HG03039 (cell line): ENCODE data around the gene CFAP61.

ENCODE experiments used
- ATAC-seq: cut with Tn5 transposase; IDR thresholded peaks from one replicate; pipeline ENCODE4 v1.9.1; 2021; ENCODE audit warnings: mild to moderate bottlenecking, moderate library complexity; ENCODE audit not compliant: unreplicated experiment

CFAP61 gene

DNA sequence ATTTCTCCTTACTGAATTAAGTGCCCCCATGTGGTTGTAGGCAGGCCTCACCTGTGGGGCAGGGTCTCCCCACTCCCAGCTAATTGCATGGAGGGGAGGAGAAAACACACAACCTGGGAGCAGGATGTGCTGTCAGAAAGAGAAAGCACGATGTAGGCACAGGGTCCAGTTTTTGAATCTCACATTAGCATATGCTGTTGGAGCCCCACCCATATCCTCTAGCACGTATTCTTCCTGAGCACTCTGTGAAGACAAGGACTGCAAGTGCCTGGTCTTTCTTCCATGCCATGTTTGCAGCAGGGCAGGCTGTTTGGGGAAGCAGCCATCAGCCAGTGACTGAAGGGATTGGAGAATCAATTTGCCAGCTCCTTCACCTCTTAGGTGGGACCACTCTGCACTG is 108.2 kb downstream of the CFAP61 start:
- ATAC-seq: no peak

DNA sequence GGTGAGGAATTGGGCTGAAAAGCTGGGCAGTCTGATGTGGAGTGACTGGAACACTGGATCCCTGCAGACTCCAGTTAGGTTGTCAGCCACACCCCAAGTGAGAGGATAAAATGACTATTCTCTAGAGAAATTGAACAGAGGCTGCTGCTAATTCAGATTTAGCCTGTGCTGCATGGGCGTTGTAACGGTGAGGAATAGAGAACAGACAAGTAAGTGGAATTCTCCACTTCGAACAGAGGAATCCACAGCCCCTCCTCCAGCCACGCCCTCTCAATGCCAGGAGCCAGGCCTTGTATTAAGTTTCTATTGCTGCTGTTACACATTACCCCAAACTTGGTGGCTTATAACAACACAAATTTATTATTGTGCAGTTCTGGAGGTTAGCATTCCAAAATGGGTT is 109.3 kb downstream of the CFAP61 start:
- no peak for ATAC-seq

GRCh38 chr20:20167698-20168097 is 115.4 kb downstream of the CFAP61 start:
- ATAC-seq: no peak

- ATAC-seq: no peak
These were observed 120.9 kb downstream of the CFAP61 start for GRCh38 chr20:20173254-20173653.

GRCh38 chr20:20174089-20174835 is 121.9 kb downstream of the CFAP61 start:
- ATAC-seq: no peak

- no peak for ATAC-seq
These were observed 129.0 kb downstream of the CFAP61 start for GRCh38 chr20:20181322-20181721.

DNA sequence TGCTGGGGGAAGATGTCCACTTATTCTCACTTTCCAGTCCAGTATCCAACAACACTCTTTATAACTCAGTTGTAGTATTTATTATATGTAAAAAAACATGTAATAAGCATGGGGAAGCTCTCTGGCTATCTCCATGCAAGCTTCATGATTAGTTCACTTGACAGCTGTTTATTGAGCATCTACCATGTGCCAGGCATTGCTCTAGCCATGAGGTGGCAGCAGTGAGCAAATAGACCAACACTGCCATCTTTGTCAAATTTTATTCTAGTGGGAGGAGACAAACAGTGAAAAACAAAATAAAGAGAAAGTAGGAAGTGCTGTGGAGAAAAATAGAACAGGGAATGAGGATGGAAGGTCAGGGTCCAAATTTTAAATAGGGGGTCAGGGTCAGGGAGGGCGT is 131.8 kb downstream of the CFAP61 start:
- ATAC-seq: no peak

GRCh38 chr20:20184706-20185105 is 132.4 kb downstream of the CFAP61 start:
- ATAC-seq: no peak

- peak; percentile 54 for ATAC-seq
These were observed 136.3 kb downstream of the CFAP61 start for GRCh38 chr20:20188647-20189046.

GRCh38 chr20:20192366-20192765 is 140.0 kb downstream of the CFAP61 start:
- no peak for ATAC-seq

GRCh38 chr20:20195021-20195705 is 142.8 kb downstream of the CFAP61 start:
- no peak for ATAC-seq

DNA sequence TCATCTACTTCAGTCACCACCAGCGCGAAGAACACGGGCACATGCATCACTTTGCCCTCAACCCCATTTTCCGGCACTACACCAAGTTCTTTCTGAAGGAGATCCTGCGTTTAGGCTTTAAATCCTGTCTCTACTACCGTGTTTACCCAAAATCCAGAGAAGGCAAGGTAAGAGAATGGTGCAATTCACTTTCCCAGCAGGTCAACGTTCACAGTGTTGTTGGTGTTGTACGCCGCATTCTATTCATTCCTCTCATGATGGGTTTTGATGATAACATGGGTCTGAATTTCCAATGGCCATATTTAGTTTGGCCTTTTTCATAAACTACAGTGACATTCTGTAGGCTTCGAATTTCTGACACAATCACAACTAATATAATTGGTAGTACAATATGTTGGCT is 144.3 kb downstream of the CFAP61 start:
- ATAC-seq: no peak

- ATAC-seq: no peak
These were observed 145.7 kb downstream of the CFAP61 start for GRCh38 chr20:20198011-20198410.

- ATAC-seq: no peak
These were observed 147.2 kb downstream of the CFAP61 start for GRCh38 chr20:20199361-20200160.

GRCh38 chr20:20201124-20201523 is 148.8 kb downstream of the CFAP61 start:
- ATAC-seq: no peak

DNA sequence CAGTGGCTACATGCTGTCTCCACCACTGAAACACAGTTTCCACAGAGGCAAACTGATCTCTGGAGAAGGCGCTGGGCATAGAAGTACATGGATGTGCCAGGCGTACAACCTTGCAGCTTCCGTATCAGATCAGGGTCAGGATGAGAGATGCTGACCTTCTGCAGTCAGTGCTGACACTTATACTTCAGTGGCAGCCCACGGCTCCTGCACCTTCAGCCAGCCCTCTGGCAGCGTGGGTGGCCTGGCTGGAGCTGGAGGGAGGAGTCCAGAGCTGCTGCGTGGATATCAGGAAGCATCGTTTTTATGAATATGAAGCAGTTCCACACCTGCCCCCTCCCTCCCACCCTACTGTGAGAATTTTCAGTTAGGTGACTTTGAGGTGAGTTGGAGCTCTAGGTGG is 149.3 kb downstream of the CFAP61 start:
- no peak for ATAC-seq

GRCh38 chr20:20202768-20203167 is 150.4 kb downstream of the CFAP61 start:
- ATAC-seq: no peak

DNA sequence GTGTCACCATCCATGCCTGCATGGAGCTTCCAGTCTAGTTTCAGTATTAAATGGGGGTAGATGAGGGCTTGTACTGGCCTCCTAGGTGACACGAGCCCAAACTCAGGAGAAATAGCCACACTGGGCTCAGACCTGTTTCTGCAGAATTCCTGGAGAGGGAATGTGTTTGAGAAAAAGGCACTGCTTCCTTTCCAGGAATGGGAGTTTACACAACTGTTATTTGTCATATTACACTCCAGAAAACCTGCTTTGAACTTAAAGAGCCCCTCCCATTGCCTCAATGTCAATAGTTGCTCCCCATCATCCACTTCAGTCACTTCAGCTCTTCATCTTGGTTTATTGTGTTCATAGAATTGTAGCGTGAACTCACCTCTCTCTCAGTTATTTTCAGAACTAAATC is 151.5 kb downstream of the CFAP61 start:
- ATAC-seq: no peak

GRCh38 chr20:20204256-20204655 is 151.9 kb downstream of the CFAP61 start:
- no peak for ATAC-seq

DNA sequence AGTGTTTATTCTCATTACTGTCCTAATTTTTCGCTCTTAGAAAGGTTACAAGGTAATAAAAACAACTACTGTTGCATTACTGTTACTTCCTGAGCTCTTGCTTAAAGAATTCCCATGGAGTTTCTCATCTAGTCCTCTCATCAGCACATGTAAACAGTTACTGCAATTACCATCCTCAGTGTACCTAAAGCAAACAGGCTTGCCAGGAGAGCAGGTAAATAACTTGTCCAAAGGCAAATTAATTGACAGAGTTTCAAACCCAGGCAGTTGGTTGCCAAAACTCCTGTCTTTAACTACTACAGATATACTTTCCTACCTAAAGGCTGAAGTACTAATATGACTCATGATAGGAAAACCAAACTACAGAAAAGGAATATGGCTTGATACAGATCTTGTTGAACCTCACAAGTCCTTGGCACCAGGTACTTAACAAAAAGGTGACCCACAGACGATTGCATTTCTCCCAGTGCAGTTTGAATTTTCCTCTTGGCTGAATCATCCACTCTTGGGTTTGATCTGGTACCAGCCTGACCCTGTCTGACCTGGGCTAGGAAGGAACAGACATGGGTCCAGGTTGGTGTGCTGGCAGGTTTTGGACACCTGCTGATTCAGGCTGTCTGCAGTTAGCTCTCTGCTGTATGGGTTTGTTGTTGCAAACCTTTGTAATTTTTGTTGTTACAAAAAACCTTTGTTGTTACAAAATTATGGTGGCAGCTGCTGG is 153.0 kb downstream of the CFAP61 start:
- no peak for ATAC-seq

GRCh38 chr20:20205862-20206236 is 153.5 kb downstream of the CFAP61 start:
- ATAC-seq: no peak
